ENCODE data around the gene LRRC17.
"Not testable (repeated sequence)": the region's sequence is repeated elsewhere in the genome, so short reads cannot be mapped to it uniquely, and the experiment has no call there.

LRRC17 gene

DNA sequence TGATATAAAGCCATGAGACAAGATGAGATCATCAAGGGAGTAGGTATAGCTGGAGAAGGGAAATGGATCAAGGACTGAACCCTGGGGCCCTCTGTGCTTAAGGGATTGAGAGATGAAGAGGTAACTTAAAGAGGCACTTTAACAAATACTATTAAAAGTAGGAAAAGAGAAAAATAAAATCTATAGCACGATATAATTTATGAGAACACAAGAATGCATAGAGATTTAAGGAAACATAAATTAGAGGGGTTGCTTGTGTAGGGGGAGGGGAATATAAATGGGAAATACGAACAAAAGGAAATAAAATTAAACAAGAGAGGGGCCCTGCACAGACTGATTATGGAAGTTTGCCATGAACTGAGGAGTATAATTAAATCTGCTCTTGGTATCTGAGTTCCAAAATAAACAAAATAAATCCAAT lies 15.6 kb upstream of the LRRC17 start:
- DNase-seq (ENCODE audit: low spot score): no peak

- DNase-seq (ENCODE audit: low spot score): no peak
Measured at GRCh38 chr7:102897856-102898531, 14.8 kb upstream of the LRRC17 start.

DNA sequence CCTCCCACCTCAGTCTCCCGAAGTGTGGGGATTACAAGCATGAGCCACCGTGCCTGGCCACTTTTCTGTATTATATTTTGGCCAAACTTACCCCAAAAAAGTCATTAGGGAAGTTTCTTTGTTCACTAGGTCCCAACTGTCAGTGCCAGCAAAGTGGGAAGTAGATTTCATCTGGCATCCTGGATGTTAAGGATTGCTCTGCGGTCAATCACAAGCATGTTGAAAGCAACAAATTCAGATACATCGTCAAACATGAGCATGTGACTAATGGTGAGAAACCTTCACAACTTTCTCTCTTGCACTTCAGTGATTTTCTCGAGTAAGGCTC lies 14.3 kb upstream of the LRRC17 start:
- DNase-seq (ENCODE audit: low spot score): no peak

DNA sequence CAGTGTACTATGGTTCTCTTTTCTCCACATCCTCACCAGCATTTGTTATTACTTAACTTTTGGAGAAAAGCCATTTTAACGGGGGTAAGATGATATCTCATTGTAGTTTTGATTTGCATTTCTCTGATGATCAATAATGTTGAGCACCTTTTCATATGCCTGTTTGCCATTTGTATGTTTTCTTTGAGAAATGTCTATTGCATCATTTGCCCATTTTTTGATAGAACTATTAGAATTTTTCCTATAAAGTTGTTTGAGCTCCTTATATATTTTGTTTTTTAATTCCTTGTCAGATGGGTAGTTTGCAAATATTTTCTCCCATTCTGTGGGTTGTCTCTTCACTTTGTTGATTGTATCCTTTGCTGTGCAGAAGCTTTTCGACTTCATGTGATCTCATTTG lies 10.7 kb upstream of the LRRC17 start:
- DNase-seq (ENCODE audit: low spot score): not testable (repeated sequence)

DNA sequence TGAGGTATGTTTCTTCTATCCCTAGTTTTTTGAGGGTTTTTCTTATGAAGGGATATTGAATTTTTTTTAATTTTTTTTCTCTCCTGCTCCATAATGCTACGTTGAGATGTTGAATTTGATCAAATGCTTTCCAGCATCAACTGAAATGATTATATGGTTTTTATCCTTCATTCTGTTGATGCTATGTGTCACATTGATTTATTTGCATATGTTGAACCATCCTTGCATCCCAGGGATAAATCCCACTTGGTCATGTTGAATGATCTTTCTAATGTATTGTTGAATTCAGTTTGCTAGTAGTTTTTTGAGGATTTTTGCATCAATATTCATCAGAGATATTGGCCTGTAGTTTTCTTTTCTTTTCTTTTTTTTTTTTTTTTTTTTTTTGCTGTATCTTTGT lies 9.2 kb upstream of the LRRC17 start:
- DNase-seq (ENCODE audit: low spot score): not testable (repeated sequence)

- DNase-seq (ENCODE audit: low spot score): no peak
Measured at GRCh38 chr7:102908676-102909075, 4.1 kb upstream of the LRRC17 start.

GRCh38 chr7:102913826-102914225 lies 1.0 kb downstream of the LRRC17 start:
- no peak for DNase-seq (ENCODE audit: low spot score)

DNA sequence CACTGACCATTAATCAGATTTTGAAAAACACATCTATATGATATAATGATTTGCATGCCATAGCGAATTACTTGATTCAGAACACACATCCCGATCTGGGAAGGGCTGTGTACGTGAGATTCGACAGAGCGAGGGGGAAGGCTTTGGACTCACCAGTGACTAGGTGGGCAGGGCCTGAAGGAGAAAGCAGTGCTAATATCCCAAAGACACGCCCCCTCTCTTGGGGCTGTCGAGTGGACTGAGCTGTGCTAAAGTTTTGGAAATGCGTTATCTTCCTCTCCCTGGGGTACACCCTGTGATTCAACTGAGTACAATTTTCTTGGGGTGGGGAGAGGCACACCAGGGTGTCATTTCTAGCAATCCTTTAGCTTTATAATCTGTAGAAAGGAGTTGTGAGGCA lies 1.8 kb downstream of the LRRC17 start:
- DNase-seq (ENCODE audit: low spot score): no peak

GRCh38 chr7:102916426-102916825 lies 3.6 kb downstream of the LRRC17 start:
- DNase-seq (ENCODE audit: low spot score): no peak

DNA sequence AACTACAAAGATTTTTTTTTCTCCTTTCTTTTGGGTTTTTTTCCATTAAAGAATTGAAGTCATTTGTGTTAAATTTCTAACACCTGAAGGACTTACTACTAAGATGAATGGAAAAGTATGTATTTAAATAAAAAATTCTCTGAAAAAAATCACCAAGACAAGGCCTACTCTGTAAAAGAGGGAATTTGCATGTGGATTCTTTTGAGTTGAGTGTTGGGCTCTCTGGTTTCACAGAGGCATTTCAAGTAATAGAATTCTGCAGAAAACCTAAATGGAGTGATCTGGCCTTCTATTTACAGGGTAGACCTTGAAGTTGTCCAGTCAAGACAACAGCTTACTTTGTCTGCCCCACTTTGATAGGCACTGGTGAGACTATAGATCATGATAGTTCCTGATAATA lies 4.1 kb downstream of the LRRC17 start:
- no peak for DNase-seq (ENCODE audit: low spot score)

- no peak for DNase-seq (ENCODE audit: low spot score)
Measured at GRCh38 chr7:102917436-102918353, 4.9 kb downstream of the LRRC17 start.

- no peak for DNase-seq (ENCODE audit: low spot score)
Measured at GRCh38 chr7:102918845-102919244, 6.0 kb downstream of the LRRC17 start.

- DNase-seq (ENCODE audit: low spot score): no peak
Measured at GRCh38 chr7:102925976-102926782, 13.4 kb downstream of the LRRC17 start.

- DNase-seq (ENCODE audit: low spot score): no peak
Measured at GRCh38 chr7:102926783-102927140, 14.0 kb downstream of the LRRC17 start.

DNA sequence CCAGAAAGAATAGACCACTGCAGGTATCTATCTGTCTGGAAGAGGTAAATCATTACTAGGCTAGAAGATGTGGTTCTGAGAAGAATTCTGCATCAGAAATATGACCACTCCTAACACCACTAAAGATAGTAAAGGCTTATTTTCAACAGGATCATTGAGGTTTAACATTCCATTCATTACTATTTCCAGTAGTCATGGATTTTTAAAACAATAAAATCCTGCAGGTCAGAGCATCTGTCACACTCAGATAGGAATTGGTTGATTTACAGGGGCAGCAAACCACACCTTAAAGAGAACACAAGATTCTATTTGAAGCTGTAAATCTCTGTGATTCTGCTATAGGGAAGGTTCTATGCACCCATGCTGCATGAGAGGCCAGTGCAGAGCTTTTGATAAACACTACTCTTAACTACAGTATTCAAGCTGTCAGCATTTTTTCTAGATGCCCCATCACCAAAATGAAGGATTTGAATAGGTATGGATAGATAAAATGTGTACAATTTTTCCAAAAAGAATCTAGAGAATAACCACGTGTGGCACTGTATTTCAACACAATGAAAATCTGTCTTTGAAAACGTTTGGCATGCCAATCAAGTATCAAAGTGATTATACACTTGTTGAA lies 14.6 kb downstream of the LRRC17 start:
- DNase-seq (ENCODE audit: low spot score): no peak

DNA sequence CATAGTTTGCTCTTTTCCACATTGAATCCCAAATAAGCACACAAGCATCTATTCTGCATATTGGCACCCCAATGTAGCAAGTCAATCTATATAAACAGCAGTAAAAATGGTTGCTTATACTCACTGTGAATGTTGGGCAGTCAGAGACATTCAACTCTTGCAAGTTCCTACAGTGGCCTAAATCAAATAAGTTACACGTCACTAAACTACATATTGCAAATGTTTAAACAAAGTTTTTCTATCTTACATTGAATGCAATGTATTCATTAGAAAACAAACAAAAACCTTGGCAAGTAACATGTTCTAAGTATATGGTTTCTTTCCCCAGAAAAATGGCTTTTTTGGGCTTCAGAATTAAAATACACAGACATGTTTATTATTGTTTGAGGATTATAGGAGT lies 19.0 kb downstream of the LRRC17 start:
- DNase-seq (ENCODE audit: low spot score): no peak

DNA sequence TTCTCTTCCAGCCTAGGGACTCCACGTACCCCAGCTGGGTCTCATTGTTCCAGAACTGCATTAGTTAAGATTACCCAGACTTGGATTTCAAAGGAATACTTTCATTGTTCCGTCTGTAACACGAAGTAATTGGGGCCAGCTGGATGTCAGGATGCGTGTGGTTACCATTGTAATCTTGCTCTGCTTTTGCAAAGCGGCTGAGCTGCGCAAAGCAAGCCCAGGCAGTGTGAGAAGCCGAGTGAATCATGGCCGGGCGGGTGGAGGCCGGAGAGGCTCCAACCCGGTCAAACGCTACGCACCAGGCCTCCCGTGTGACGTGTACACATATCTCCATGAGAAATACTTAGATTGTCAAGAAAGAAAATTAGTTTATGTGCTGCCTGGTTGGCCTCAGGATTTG lies 21.0 kb downstream of the LRRC17 start:
- no peak for DNase-seq (ENCODE audit: low spot score)

DNA sequence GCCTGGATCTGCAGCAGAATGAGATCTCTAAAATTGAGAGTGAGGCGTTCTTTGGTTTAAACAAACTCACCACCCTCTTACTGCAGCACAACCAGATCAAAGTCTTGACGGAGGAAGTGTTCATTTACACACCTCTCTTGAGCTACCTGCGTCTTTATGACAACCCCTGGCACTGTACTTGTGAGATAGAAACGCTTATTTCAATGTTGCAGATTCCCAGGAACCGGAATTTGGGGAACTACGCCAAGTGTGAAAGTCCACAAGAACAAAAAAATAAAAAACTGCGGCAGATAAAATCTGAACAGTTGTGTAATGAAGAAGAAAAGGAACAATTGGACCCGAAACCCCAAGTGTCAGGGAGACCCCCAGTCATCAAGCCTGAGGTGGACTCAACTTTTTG lies 21.4 kb downstream of the LRRC17 start:
- DNase-seq (ENCODE audit: low spot score): no peak

DNA sequence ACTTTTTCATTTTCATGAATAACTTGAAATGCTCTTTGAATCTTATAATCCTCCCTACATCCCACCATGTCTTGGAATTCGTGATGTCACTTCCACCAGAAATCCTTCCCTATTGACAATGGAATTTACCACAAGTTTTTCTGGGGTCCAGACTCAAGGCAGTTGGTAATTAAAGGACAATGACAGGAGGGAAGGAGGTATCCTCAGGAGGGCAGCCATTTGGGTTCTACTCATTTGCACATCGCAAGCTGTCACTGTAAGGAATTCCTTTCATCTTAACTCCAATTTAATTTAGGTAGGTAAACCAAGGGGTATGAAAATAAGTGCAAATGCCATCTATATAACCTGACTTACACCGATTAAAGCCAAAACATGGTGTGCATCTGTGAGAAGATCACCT lies 21.9 kb downstream of the LRRC17 start:
- no peak for DNase-seq (ENCODE audit: low spot score)

DNA sequence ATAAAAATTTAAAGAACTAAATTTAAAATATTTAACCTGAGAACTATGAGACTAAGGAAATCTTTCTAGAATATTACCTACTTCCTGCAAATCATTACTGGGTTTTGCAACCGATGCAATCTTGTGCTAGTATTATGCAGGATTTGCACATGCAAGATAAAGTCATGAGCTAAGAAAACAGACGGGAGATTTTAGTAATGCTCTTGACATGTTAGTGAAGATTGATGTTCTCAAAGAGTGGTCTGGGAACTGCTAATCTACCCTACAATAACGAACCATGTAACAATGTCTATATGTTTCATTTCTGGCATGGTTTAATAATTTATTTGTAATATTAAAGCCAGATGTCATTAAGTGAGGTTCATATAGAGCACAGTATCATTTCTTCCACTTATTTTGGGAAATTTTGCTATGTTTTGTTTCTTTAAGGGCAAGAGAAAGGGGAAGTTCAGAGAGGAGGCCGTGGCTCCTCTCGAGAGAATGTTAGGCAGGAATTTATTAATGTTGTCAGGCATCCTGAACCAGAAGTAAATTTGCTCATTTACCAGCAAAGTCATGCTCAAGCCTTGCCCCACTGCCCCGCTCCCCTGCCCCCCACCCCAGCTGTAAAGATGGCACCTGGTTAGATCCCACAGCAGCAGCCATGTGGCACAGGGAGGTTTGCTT lies 22.8 kb downstream of the LRRC17 start:
- no peak for DNase-seq (ENCODE audit: low spot score)

- DNase-seq (ENCODE audit: low spot score): no peak
Measured at GRCh38 chr7:102938679-102939078, 25.9 kb downstream of the LRRC17 start.

Data from COLO829 (cell line).